Neural progenitor cell (in vitro differentiated cells): Measurements from ENCODE around the gene MCF2L2. TPM values are rescaled to one million over a fixed set of nuclear protein-coding genes. Genes with fewer than 3 reads are reported as not detected.
"Not testable (repeated sequence)": the region's sequence is repeated elsewhere in the genome, so short reads cannot be mapped to it uniquely, and the experiment has no call there.

Experiments used
- DNase-seq: peaks from one replicate; pipeline ENCODE4 v3.0.0-alpha.2; 2016; ENCODE audit warnings: low spot score
- H2AFZ ChIP-seq: fragments of 200-600 bp; sonication (generic); replicated peaks from 2 replicates; pipeline ENCODE4 v1.6.1; 2016; ENCODE audit warnings: antibody characterized with exemption
- H3F3A ChIP-seq: fragments of 200-600 bp; sonication (generic); 2 replicates; pipeline ENCODE4 v1.6.1; 2016; ENCODE audit warnings: antibody characterized with exemption, low read depth
- H3K27ac ChIP-seq: fragments of 200-600 bp; sonication (generic); 2 replicates; pipeline ENCODE4 v1.5.1; 2016; ENCODE audit warnings: mild to moderate bottlenecking
- H3K27me3 ChIP-seq: fragments of 200-600 bp; sonication (generic); 2 replicates; pipeline ENCODE4 v1.6.1; 2016; ENCODE audit warnings: mild to moderate bottlenecking, moderate library complexity
- H3K36me3 ChIP-seq: fragments of 200-600 bp; sonication (generic); 2 replicates; pipeline ENCODE4 v1.5.1; 2016
- H3K4me1 ChIP-seq: fragments of 200-600 bp; sonication (generic); 2 replicates; pipeline ENCODE4 v1.6.1; 2016; ENCODE audit warnings: mixed run types
- H3K4me2 ChIP-seq: fragments of 200-600 bp; sonication (generic); 2 replicates; pipeline ENCODE4 v1.6.1; 2016
- H3K4me3 ChIP-seq: fragments of 200-600 bp; sonication (generic); 2 replicates; pipeline ENCODE4 v1.5.1; 2016
- H3K79me2 ChIP-seq: fragments of 200-600 bp; sonication (generic); 2 replicates; pipeline ENCODE4 v1.6.1; 2016; ENCODE audit warnings: low read depth
- H3K9ac ChIP-seq: fragments of 200-600 bp; sonication (generic); 2 replicates; pipeline ENCODE4 v1.6.1; 2016
- H3K9me3 ChIP-seq: fragments of 200-600 bp; sonication (generic); 2 replicates; pipeline ENCODE4 v1.5.1; 2016; ENCODE audit warnings: low read depth
- H4K20me1 ChIP-seq: fragments of 200-600 bp; sonication (generic); 2 replicates; pipeline ENCODE4 v1.6.1; 2016; ENCODE audit warnings: low read depth
- H3K27ac Mint-ChIP-seq: 3 replicates; pipeline ENCODE4 v1.8.0; 2021; ENCODE audit warnings: mixed read lengths
- H3K27me3 Mint-ChIP-seq: 2 replicates; pipeline ENCODE4 v1.8.0; 2022; ENCODE audit warnings: low read depth, mild to moderate bottlenecking, inconsistent platforms, moderate library complexity, mixed read lengths; ENCODE audit not compliant: insufficient read depth
- H3K36me3 Mint-ChIP-seq: 3 replicates; pipeline ENCODE4 v1.8.0; 2021; ENCODE audit warnings: mixed read lengths
- H3K4me1 Mint-ChIP-seq: 3 replicates; pipeline ENCODE4 v1.8.0; 2021; ENCODE audit warnings: mixed read lengths
- H3K4me3 Mint-ChIP-seq: 3 replicates; pipeline ENCODE4 v1.8.0; 2021; ENCODE audit warnings: mild to moderate bottlenecking, moderate library complexity, mixed read lengths
- H3K9me3 Mint-ChIP-seq: 3 replicates; pipeline ENCODE4 v1.8.0; 2020; ENCODE audit warnings: mixed read lengths
- CTCF ChIP-seq: fragments of 200-600 bp; sonication (generic); IDR thresholded peaks from 2 replicates; pipeline ENCODE4 v1.5.1; 2017; ENCODE audit warnings: antibody characterized with exemption, mild to moderate bottlenecking
- EZH2 ChIP-seq: fragments of 200-600 bp; sonication (generic); IDR thresholded peaks from 2 replicates; pipeline ENCODE4 v1.6.1; 2017; ENCODE audit warnings: antibody characterized with exemption, mild to moderate bottlenecking, moderate library complexity
- EZH2phosphoT487 ChIP-seq: fragments of 200-600 bp; sonication (generic); IDR thresholded peaks from 2 replicates; pipeline ENCODE4 v1.6.1; 2017; ENCODE audit warnings: antibody characterized with exemption
- total RNA-seq: library from RNA; depleted of rRNA; stranded (reverse); fragments of >200 nt; gene quantifications from 2 replicates; pipeline ENCODE4 v1.2.3, GENCODE V29; 2015; ENCODE audit warnings: low replicate concordance

Gene MCF2L2
- total RNA-seq, 1 donor from 2014 or later, result 11.1 TPM

- H3K27ac Mint-ChIP-seq, result no peak overlapping the region
- H3K4me3 Mint-ChIP-seq, result no peak overlapping the region
- Histone ChIP-seq H3K27me3 (no peaks in the 10 kb centered on the region), H3K27ac (no peak overlapping the region), H3K9ac (no peak overlapping the region), H3F3A (no peaks in the 10 kb centered on the region), H3K79me2 (no peaks in the 10 kb centered on the region), H3K4me1 (no peaks in the 10 kb centered on the region), H4K20me1 (no peaks in the 10 kb centered on the region), H3K4me3 (no peak overlapping the region), H2AFZ (no peak overlapping the region), H3K4me2 (no peak overlapping the region), H3K9me3 (no peaks in the 10 kb centered on the region), H3K36me3 (no peaks in the 10 kb centered on the region)
- no peaks in the 10 kb centered on the region for H3K36me3 Mint-ChIP-seq
- TF ChIP-seq EZH2 (no peak), EZH2phosphoT487 (no peak)
- no peaks in the 10 kb centered on the region for H3K9me3 Mint-ChIP-seq
- H3K27me3 Mint-ChIP-seq, result no peaks in the 10 kb centered on the region
- no peak for DNase-seq
- peaks cover 2% of the 10 kb centered on the region for H3K4me1 Mint-ChIP-seq
Measured at GRCh38 chr3:183466575-183466974, 38.2 kb upstream of the MCF2L2 start.

GRCh38 chr3:183465710-183466109, 37.3 kb upstream of the MCF2L2 start:
- not testable (repeated sequence) for H3K27ac ChIP-seq, H4K20me1 ChIP-seq, DNase-seq, H3F3A ChIP-seq, H3K27me3 ChIP-seq, H3K36me3 ChIP-seq, H3K36me3 Mint-ChIP-seq, H3K4me1 ChIP-seq, H2AFZ ChIP-seq, H3K79me2 ChIP-seq, H3K4me2 ChIP-seq, H3K9ac ChIP-seq, H3K9me3 ChIP-seq, H3K27me3 Mint-ChIP-seq, H3K27ac Mint-ChIP-seq, H3K4me1 Mint-ChIP-seq, H3K4me3 Mint-ChIP-seq, H3K9me3 Mint-ChIP-seq, H3K4me3 ChIP-seq

- peaks cover 10% of the 10 kb centered on the region for H3K9me3 Mint-ChIP-seq
- Histone ChIP-seq H3K79me2 (no peaks in the 10 kb centered on the region), H3F3A (peaks cover 3% of the 10 kb centered on the region), H3K27ac (no peak overlapping the region), H3K9me3 (no peaks in the 10 kb centered on the region), H3K4me2 (no peak overlapping the region), H3K4me3 (no peak overlapping the region), H2AFZ (no peak overlapping the region), H4K20me1 (no peaks in the 10 kb centered on the region), H3K27me3 (no peaks in the 10 kb centered on the region), H3K4me1 (no peaks in the 10 kb centered on the region), H3K36me3 (no peaks in the 10 kb centered on the region), H3K9ac (no peak overlapping the region)
- H3K27me3 Mint-ChIP-seq, result no peaks in the 10 kb centered on the region
- H3K4me1 Mint-ChIP-seq, result peaks cover 13% of the 10 kb centered on the region
- H3K36me3 Mint-ChIP-seq, result peaks cover 5% of the 10 kb centered on the region
- no peak overlapping the region for H3K4me3 Mint-ChIP-seq
- H3K27ac Mint-ChIP-seq, result no peak overlapping the region
- no peak for DNase-seq
- no peak for TF ChIP-seq EZH2
- no peak for TF ChIP-seq CTCF
- no peak for TF ChIP-seq EZH2phosphoT487
Measured at GRCh38 chr3:183464480-183464879, 36.1 kb upstream of the MCF2L2 start.

GRCh38 chr3:183460081-183461055, 31.9 kb upstream of the MCF2L2 start:
- H3K27ac Mint-ChIP-seq, result peak overlapping the region; percentile 57
- H3K36me3 ChIP-seq, result no peaks in the 10 kb centered on the region
- H3K79me2 ChIP-seq, result no peaks in the 10 kb centered on the region
- H3K9me3 ChIP-seq, result no peaks in the 10 kb centered on the region
- TF ChIP-seq CTCF, result no peak
- TF ChIP-seq EZH2phosphoT487, result no peak
- TF ChIP-seq EZH2, result no peak
- no peak for DNase-seq
- peaks cover 11% of the 10 kb centered on the region for H3K4me1 Mint-ChIP-seq
- H3K27me3 ChIP-seq, result no peaks in the 10 kb centered on the region
- no peak overlapping the region for H3K27ac ChIP-seq
- peak overlapping the region; percentile 34 for H2AFZ ChIP-seq
- H3K27me3 Mint-ChIP-seq, result no peaks in the 10 kb centered on the region
- H3F3A ChIP-seq, result peaks cover 3% of the 10 kb centered on the region
- peaks cover 13% of the 10 kb centered on the region for H3K9me3 Mint-ChIP-seq
- H3K4me3 ChIP-seq, result no peak overlapping the region
- H3K4me1 ChIP-seq, result no peaks in the 10 kb centered on the region
- H3K36me3 Mint-ChIP-seq, result peaks cover 15% of the 10 kb centered on the region
- H3K4me3 Mint-ChIP-seq, result no peak overlapping the region
- H4K20me1 ChIP-seq, result no peaks in the 10 kb centered on the region
- H3K4me2 ChIP-seq, result no peak overlapping the region
- no peak overlapping the region for H3K9ac ChIP-seq
